Measurements from ENCODE around the gene APBA2. TPM values are rescaled to one million over a fixed set of nuclear protein-coding genes. Genes with fewer than 3 reads are reported as not detected.

The APBA2 gene
- total RNA-seq, 1 donor from 2014 or later: 19.6 TPM

DNA sequence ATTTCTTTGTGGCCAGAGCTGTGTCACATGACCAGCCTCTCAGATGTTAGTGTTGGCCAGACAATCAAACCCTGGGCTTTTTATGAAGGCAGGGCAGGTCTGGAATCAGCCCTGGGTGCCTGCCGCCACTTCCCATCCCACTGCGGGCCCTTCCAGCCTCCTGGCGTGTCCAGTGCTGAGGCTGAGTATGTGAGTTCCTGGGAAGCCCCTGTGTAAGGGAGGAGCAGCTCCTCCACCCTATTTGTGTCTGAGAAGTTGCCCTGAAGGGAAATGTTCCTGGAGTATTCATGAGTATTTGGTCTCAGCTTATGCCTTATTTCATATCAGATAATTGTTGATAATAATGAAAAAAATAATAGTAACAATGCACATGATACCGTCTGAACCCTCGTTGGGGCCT is 193.7 kb downstream of the APBA2 start:
- TF ChIP-seq, protein P1, sequence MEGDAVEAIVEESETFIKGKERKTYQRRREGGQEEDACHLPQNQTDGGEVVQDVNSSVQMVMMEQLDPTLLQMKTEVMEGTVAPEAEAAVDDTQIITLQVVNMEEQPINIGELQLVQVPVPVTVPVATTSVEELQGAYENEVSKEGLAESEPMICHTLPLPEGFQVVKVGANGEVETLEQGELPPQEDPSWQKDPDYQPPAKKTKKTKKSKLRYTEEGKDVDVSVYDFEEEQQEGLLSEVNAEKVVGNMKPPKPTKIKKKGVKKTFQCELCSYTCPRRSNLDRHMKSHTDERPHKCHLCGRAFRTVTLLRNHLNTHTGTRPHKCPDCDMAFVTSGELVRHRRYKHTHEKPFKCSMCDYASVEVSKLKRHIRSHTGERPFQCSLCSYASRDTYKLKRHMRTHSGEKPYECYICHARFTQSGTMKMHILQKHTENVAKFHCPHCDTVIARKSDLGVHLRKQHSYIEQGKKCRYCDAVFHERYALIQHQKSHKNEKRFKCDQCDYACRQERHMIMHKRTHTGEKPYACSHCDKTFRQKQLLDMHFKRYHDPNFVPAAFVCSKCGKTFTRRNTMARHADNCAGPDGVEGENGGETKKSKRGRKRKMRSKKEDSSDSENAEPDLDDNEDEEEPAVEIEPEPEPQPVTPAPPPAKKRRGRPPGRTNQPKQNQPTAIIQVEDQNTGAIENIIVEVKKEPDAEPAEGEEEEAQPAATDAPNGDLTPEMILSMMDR (IDR thresholded peaks at IDR 0.05): no peak
- TF ChIP-seq POLR2A (IDR thresholded peaks at IDR 0.05) (no peak), POLR2AphosphoS5 (IDR thresholded peaks at IDR 0.05; ENCODE audit: insufficient read depth in 1 of 2, low read depth in 1 of 2) (no peak)
- DNase-seq (ENCODE audit: extremely low spot score in 2 of 2): no peak
- Histone ChIP-seq H3K4me3 (no peak overlapping the region), H3K9me3 (no peaks in the 10 kb centered on the region), H3K4me1 (no peaks in the 10 kb centered on the region), H3K27me3 (no peaks in the 10 kb centered on the region), H3K27ac (no peak overlapping the region), H3K36me3 (no peaks in the 10 kb centered on the region)
- intact Hi-C loops (cut with DNase I): no loop called here

DNA sequence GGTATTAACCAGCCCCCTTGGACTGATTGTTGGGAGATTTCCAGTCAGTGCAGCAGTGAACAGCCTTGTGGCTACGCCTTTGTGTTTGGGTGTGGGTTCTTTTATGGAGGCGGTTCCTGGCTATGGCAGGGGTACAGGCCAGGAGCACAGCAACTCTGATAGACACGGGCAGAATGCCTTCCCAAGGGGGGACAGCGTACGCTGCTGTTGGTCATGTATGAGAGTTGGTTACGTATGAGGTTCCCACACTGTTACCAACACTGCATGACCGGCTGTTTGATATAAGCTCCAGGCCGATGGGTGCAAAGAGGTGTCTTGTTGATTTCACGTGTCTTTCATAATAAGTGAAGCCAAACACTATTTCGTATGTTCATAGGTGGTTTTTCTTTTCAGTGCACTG is 196.0 kb downstream of the APBA2 start:
- no peaks in the 10 kb centered on the region for H3K36me3 ChIP-seq
- intact Hi-C loops (cut with DNase I): no loop called here
- H3K9me3 ChIP-seq: no peaks in the 10 kb centered on the region
- H3K27ac ChIP-seq: no peak overlapping the region
- TF ChIP-seq POLR2AphosphoS5 (IDR thresholded peaks at IDR 0.05; ENCODE audit: insufficient read depth in 1 of 2, low read depth in 1 of 2) (no peak), POLR2A (IDR thresholded peaks at IDR 0.05) (no peak)
- TF ChIP-seq, protein P1 (IDR thresholded peaks at IDR 0.05): no peak
- H3K4me3 ChIP-seq: no peak overlapping the region
- no peaks in the 10 kb centered on the region for H3K27me3 ChIP-seq
- DNase-seq (ENCODE audit: extremely low spot score in 2 of 2): no peak
- H3K4me1 ChIP-seq: no peaks in the 10 kb centered on the region

DNA sequence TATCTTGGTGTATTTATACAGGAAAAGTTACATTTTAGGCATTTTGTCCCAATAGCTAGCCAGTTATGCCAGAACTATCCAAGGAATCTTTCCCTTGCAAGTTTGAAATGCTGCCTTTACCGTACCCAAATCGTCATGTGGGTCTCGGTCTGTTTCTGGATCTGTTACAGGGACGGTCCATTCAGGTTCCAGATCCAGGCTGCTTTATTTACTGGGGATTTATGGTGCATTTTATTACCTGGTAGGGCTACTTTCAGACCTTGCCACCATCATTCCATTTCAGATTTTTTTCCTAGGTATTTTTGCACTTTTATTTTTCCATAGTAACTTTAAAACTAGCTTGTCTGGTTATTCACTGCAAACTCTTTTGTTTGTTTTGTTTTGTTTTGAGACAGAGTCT is 197.4 kb downstream of the APBA2 start:
- no peaks in the 10 kb centered on the region for H3K4me1 ChIP-seq
- no peaks in the 10 kb centered on the region for H3K9me3 ChIP-seq
- TF ChIP-seq POLR2A (IDR thresholded peaks at IDR 0.05) (no peak), POLR2AphosphoS5 (IDR thresholded peaks at IDR 0.05; ENCODE audit: insufficient read depth in 1 of 2, low read depth in 1 of 2) (no peak)
- TF ChIP-seq, protein P1 (IDR thresholded peaks at IDR 0.05): no peak
- no peaks in the 10 kb centered on the region for H3K36me3 ChIP-seq
- no peak overlapping the region for H3K27ac ChIP-seq
- no peak for DNase-seq (ENCODE audit: extremely low spot score in 2 of 2)
- H3K4me3 ChIP-seq: no peak overlapping the region
- no peaks in the 10 kb centered on the region for H3K27me3 ChIP-seq
- intact Hi-C loops (cut with DNase I): no loop called here

DNA sequence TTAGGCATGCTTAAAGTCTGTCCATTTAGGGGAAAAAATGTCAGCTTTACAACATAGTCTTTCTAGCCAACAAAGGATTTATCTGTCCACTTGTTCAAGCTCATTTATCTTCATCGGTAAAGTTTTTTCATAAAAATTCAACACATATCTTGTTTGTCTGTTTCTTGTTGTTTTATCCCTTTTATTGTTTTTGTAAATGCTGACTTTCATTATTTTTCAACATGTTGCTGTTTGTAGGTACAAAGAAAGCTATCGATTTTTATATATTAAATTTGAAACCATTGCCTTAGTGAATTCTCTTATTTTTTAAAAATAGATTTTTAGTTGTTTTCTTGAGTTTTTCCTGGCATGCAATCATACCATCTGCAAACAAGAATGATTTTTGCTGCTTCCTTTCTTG is 198.1 kb downstream of the APBA2 start:
- Histone ChIP-seq H3K4me3 (no peak overlapping the region), H3K9me3 (no peaks in the 10 kb centered on the region), H3K36me3 (no peaks in the 10 kb centered on the region), H3K27ac (no peak overlapping the region), H3K27me3 (no peaks in the 10 kb centered on the region), H3K4me1 (no peaks in the 10 kb centered on the region)
- no peak for DNase-seq (ENCODE audit: extremely low spot score in 2 of 2)
- intact Hi-C loops (cut with DNase I): no loop called here
- TF ChIP-seq, protein P1 (IDR thresholded peaks at IDR 0.05): no peak
- no peak for TF ChIP-seq POLR2AphosphoS5 (IDR thresholded peaks at IDR 0.05; ENCODE audit: insufficient read depth in 1 of 2, low read depth in 1 of 2)
- no peak for TF ChIP-seq POLR2A (IDR thresholded peaks at IDR 0.05)

DNA sequence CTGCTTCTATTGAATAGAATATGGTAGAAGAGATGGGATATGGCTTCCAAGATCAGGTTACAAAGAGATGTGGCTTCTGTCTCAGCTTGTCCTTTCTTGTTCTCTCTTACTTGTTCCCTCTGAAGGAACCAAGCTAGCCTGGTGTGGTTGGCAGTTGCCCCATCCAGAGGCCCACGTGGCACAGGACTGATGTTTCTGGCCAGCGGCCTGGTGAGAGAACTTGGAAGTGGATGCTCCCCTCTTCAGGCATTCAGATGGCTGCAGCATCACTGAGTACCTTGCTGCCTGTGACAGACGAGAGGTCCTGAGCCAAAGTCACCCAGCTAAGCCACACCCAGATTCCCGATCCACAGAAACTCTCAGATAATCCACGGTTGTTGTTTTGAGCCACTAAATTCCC is 200.2 kb downstream of the APBA2 start:
- Histone ChIP-seq H3K4me3 (no peak overlapping the region), H3K27me3 (no peaks in the 10 kb centered on the region), H3K4me1 (no peaks in the 10 kb centered on the region), H3K36me3 (no peaks in the 10 kb centered on the region), H3K9me3 (no peaks in the 10 kb centered on the region), H3K27ac (no peak overlapping the region)
- TF ChIP-seq POLR2A (IDR thresholded peaks at IDR 0.05) (no peak), POLR2AphosphoS5 (IDR thresholded peaks at IDR 0.05; ENCODE audit: insufficient read depth in 1 of 2, low read depth in 1 of 2) (no peak)
- TF ChIP-seq, protein P1 (IDR thresholded peaks at IDR 0.05): no peak
- no peak for DNase-seq (ENCODE audit: extremely low spot score in 2 of 2)
- intact Hi-C loops (cut with DNase I): no loop called here
